ENCODE measurements around the gene SECISBP2L. TPM values are rescaled to one million over a fixed set of nuclear protein-coding genes. Genes with fewer than 3 reads are reported as not detected.
"Not testable (repeated sequence)": the region's sequence is repeated elsewhere in the genome, so short reads cannot be mapped to it uniquely, and the experiment has no call there.

SECISBP2L gene
- total RNA-seq, 1 experiment from 2014 or later, result 25.8 TPM

GRCh38 chr15:48999314-48999713 is 46.9 kb downstream of the SECISBP2L start:
- no peak for DNase-seq (ENCODE audit: low spot score)

- DNase-seq (ENCODE audit: low spot score), result no peak
Measured at GRCh38 chr15:48996276-48996675, 50.0 kb downstream of the SECISBP2L start.

GRCh38 chr15:48993380-48993779 is 52.9 kb downstream of the SECISBP2L start:
- no peak for DNase-seq (ENCODE audit: low spot score)

- no peak for DNase-seq (ENCODE audit: low spot score)
Measured at GRCh38 chr15:48992545-48992944, 53.7 kb downstream of the SECISBP2L start.

GRCh38 chr15:48992096-48992495 is 54.1 kb downstream of the SECISBP2L start:
- no peak for DNase-seq (ENCODE audit: low spot score)

GRCh38 chr15:48989170-48989569 is 57.1 kb downstream of the SECISBP2L start:
- DNase-seq (ENCODE audit: low spot score), result no peak

GRCh38 chr15:48987142-48987541 is 59.1 kb downstream of the SECISBP2L start:
- no peak for DNase-seq (ENCODE audit: low spot score)

- DNase-seq (ENCODE audit: low spot score), result no peak
Measured at GRCh38 chr15:48986240-48986639, 60.0 kb downstream of the SECISBP2L start.

GRCh38 chr15:48985516-48985915 is 60.7 kb downstream of the SECISBP2L start:
- no peak for DNase-seq (ENCODE audit: low spot score)

- DNase-seq (ENCODE audit: low spot score), result no peak
Measured at GRCh38 chr15:48984811-48985352, 61.4 kb downstream of the SECISBP2L start.

GRCh38 chr15:48984021-48984710 is 62.1 kb downstream of the SECISBP2L start:
- no peak for DNase-seq (ENCODE audit: low spot score)

- no peak for DNase-seq (ENCODE audit: low spot score)
Measured at GRCh38 chr15:48983300-48983699, 62.9 kb downstream of the SECISBP2L start.

GRCh38 chr15:48981941-48982340 is 64.3 kb downstream of the SECISBP2L start:
- DNase-seq (ENCODE audit: low spot score), result no peak

- DNase-seq (ENCODE audit: low spot score), result no peak
Measured at GRCh38 chr15:48978638-48979037, 67.6 kb downstream of the SECISBP2L start.

- DNase-seq (ENCODE audit: low spot score), result no peak
Measured at GRCh38 chr15:48976444-48977088, 69.7 kb downstream of the SECISBP2L start.

- DNase-seq (ENCODE audit: low spot score), result peak; percentile 53
Measured at GRCh38 chr15:48975472-48976419, 70.5 kb downstream of the SECISBP2L start.

- no peak for DNase-seq (ENCODE audit: low spot score)
Measured at GRCh38 chr15:48974882-48975281, 71.4 kb downstream of the SECISBP2L start.

- DNase-seq (ENCODE audit: low spot score), result no peak
Measured at GRCh38 chr15:48972750-48973503, 73.3 kb downstream of the SECISBP2L start.

- not testable (repeated sequence) for DNase-seq (ENCODE audit: low spot score)
Measured at GRCh38 chr15:48970926-48971325, 75.3 kb downstream of the SECISBP2L start.

GRCh38 chr15:48968066-48968465 is 78.2 kb downstream of the SECISBP2L start:
- no peak for DNase-seq (ENCODE audit: low spot score)

- DNase-seq (ENCODE audit: low spot score), result no peak
Measured at GRCh38 chr15:48967336-48967735, 78.9 kb downstream of the SECISBP2L start.
